Suprapubic skin (tissue), 4 donors: ENCODE measurements around the gene CIBAR2.

Source experiments
- CTCF ChIP-seq, 2 donors: fragments of 200-600 bp in 1 of 2; fragments of 450-650 bp in 1 of 2; sonication (generic) in 1 of 2; IDR thresholded peaks; one replicate each; pipeline ENCODE4 v1.5.1; 2016 to 2019; ENCODE audit warnings: antibody characterized with exemption in 2 of 2, mild to moderate bottlenecking in 1 of 2, moderate library complexity in 1 of 2
- EP300 ChIP-seq: sonication (generic); formaldehyde crosslinking; IDR thresholded peaks from one replicate; pipeline ENCODE4 v1.6.1; 2017; ENCODE audit warnings: antibody characterized with exemption
- POLR2A ChIP-seq, 2 donors: fragments of 450-650 bp; IDR thresholded peaks; one replicate each; pipeline ENCODE4 v1.6.1; 2017; ENCODE audit warnings: antibody characterized with exemption in 2 of 2, mild to moderate bottlenecking in 2 of 2, moderate library complexity in 2 of 2
- POLR2AphosphoS5 ChIP-seq, 3 donors: sonication (generic); formaldehyde crosslinking; IDR thresholded peaks; one replicate each; pipeline ENCODE4 v1.6.1; 2017; ENCODE audit warnings: antibody characterized with exemption in 3 of 3

- TF ChIP-seq POLR2A (IDR thresholded peaks at IDR 0.05) (no peak), CTCF (IDR thresholded peaks at IDR 0.05) (no peak), POLR2AphosphoS5 (IDR thresholded peaks at IDR 0.05) (no peak), EP300 (no peak)
Observed at GRCh38 chr16:85145734-85146531, 33.7 kb upstream of the CIBAR2 start.
